ENCODE data around the gene DOCK2.

DNA sequence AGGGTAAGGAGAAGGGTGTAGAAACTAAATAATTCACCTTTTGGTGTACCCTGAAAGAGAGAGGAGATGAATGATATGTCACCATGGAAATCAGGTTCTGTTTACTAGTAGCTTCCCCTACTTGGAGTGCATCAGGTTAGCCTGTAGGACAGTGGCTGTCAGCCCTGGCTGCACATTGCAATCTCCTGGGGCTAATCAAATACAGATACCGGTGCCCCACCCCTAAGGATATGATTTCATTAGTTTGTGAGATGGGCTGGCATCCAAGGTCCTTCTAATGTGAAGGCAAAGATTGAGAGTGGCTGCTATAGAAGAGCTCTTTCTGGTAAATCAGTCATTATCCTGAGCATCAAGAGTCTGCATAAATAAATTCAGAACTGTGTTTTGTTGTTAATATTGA lies 296.1 kb downstream of the DOCK2 start:
- TF ChIP-seq, protein P1, sequence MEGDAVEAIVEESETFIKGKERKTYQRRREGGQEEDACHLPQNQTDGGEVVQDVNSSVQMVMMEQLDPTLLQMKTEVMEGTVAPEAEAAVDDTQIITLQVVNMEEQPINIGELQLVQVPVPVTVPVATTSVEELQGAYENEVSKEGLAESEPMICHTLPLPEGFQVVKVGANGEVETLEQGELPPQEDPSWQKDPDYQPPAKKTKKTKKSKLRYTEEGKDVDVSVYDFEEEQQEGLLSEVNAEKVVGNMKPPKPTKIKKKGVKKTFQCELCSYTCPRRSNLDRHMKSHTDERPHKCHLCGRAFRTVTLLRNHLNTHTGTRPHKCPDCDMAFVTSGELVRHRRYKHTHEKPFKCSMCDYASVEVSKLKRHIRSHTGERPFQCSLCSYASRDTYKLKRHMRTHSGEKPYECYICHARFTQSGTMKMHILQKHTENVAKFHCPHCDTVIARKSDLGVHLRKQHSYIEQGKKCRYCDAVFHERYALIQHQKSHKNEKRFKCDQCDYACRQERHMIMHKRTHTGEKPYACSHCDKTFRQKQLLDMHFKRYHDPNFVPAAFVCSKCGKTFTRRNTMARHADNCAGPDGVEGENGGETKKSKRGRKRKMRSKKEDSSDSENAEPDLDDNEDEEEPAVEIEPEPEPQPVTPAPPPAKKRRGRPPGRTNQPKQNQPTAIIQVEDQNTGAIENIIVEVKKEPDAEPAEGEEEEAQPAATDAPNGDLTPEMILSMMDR (IDR thresholded peaks at IDR 0.05; ENCODE audit: low read length): no peak
- TF ChIP-seq EZH2phosphoT487 (IDR thresholded peaks at IDR 0.05; ENCODE audit: low read length): no peak

All from MM.1S (cell line).